ENCODE data around the gene MAP3K13. TPM values are rescaled to one million over a fixed set of nuclear protein-coding genes. Genes with fewer than 3 reads are reported as not detected.

Gene MAP3K13
- polyA plus RNA-seq, 1 donor (not counting 4 experiments of a cell fraction or from before 2014, with no cell fraction given) = 23.0 TPM

GRCh38 chr3:185507883-185508282 lies 144.9 kb downstream of the MAP3K13 start:
- Histone ChIP-seq H3K79me2 (ENCODE audit: control insufficient read depth, insufficient read depth, low read length) (no peaks in the 10 kb centered on the region), H3K27me3 (ENCODE audit: control insufficient read depth, extremely low read depth, insufficient read depth, low read length) (no peaks in the 10 kb centered on the region), H3K36me3 (ENCODE audit: control insufficient read depth in 2 of 2, extremely low read depth in 1 of 2, insufficient read depth in 2 of 2, low read length in 2 of 2) (no peaks in the 10 kb centered on the region), H3K27ac (ENCODE audit: control insufficient read depth, insufficient read depth, low read length) (no peak overlapping the region), H3K9ac (ENCODE audit: control insufficient read depth, extremely low read depth, insufficient read depth, low read length) (no peak overlapping the region), H3K4me3 (ENCODE audit: control insufficient read depth in 2 of 3, extremely low read depth in 1 of 3, insufficient read depth in 2 of 3, low read depth in 1 of 3, low read length in 3 of 3) (no peak overlapping the region), H3K4me1 (ENCODE audit: control insufficient read depth, extremely low read depth, insufficient read depth, low read length) (no peaks in the 10 kb centered on the region), H3K4me2 (ENCODE audit: control insufficient read depth, extremely low read depth, insufficient read depth, low read depth, low read length) (no peak overlapping the region), H3K9me3 (ENCODE audit: control insufficient read depth, low read depth, low read length) (no peaks in the 10 kb centered on the region), H2AFZ (ENCODE audit: control insufficient read depth, low read length) (no peak overlapping the region), H3K9me1 (ENCODE audit: control insufficient read depth, extremely low read depth, insufficient read depth, low read length) (no peaks in the 10 kb centered on the region), H4K20me1 (ENCODE audit: control insufficient read depth, extremely low read depth, insufficient read depth, low read length) (no peaks in the 10 kb centered on the region)
- dilution Hi-C loops (cut with MboI; ENCODE audit: extremely low pct_ligation_motif_present, low sequenced_read_pairs) = no loop called here
- TF ChIP-seq, protein P1, sequence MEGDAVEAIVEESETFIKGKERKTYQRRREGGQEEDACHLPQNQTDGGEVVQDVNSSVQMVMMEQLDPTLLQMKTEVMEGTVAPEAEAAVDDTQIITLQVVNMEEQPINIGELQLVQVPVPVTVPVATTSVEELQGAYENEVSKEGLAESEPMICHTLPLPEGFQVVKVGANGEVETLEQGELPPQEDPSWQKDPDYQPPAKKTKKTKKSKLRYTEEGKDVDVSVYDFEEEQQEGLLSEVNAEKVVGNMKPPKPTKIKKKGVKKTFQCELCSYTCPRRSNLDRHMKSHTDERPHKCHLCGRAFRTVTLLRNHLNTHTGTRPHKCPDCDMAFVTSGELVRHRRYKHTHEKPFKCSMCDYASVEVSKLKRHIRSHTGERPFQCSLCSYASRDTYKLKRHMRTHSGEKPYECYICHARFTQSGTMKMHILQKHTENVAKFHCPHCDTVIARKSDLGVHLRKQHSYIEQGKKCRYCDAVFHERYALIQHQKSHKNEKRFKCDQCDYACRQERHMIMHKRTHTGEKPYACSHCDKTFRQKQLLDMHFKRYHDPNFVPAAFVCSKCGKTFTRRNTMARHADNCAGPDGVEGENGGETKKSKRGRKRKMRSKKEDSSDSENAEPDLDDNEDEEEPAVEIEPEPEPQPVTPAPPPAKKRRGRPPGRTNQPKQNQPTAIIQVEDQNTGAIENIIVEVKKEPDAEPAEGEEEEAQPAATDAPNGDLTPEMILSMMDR (optimal IDR thresholded peaks at IDR 0.05 in 1 of 3, IDR thresholded peaks at IDR 0.05 in 1 of 3, conservative IDR thresholded peaks at IDR 0.05 in 1 of 3; ENCODE audit: extremely low read depth in 1 of 3, insufficient read depth in 2 of 3, low read length in 3 of 3) = no peak
- TF ChIP-seq EZH2 (IDR thresholded peaks at IDR 0.05; ENCODE audit: low read length) = no peak
- FAIRE-seq (no peak), DNase-seq (ENCODE audit: low read depth, low spot score) (no peak)

- dilution Hi-C loops (cut with MboI; ENCODE audit: extremely low pct_ligation_motif_present, low sequenced_read_pairs) = no loop called here
- H3K9ac ChIP-seq (ENCODE audit: control insufficient read depth, extremely low read depth, insufficient read depth, low read length) = no peak overlapping the region
- peak overlapping the region; percentile 12 for H2AFZ ChIP-seq (ENCODE audit: control insufficient read depth, low read length)
- no peaks in the 10 kb centered on the region for H3K27me3 ChIP-seq (ENCODE audit: control insufficient read depth, extremely low read depth, insufficient read depth, low read length)
- no peak for FAIRE-seq
- no peaks in the 10 kb centered on the region for H3K9me3 ChIP-seq (ENCODE audit: control insufficient read depth, low read depth, low read length)
- H3K9me1 ChIP-seq (ENCODE audit: control insufficient read depth, extremely low read depth, insufficient read depth, low read length) = no peaks in the 10 kb centered on the region
- no peak for TF ChIP-seq EZH2 (IDR thresholded peaks at IDR 0.05; ENCODE audit: low read length)
- TF ChIP-seq, protein P1 (optimal IDR thresholded peaks at IDR 0.05 in 1 of 3, IDR thresholded peaks at IDR 0.05 in 1 of 3, conservative IDR thresholded peaks at IDR 0.05 in 1 of 3; ENCODE audit: extremely low read depth in 1 of 3, insufficient read depth in 2 of 3, low read length in 3 of 3) = no peak
- H3K79me2 ChIP-seq (ENCODE audit: control insufficient read depth, insufficient read depth, low read length) = no peaks in the 10 kb centered on the region
- H4K20me1 ChIP-seq (ENCODE audit: control insufficient read depth, extremely low read depth, insufficient read depth, low read length) = no peaks in the 10 kb centered on the region
- H3K4me3 ChIP-seq (ENCODE audit: control insufficient read depth in 2 of 3, extremely low read depth in 1 of 3, insufficient read depth in 2 of 3, low read depth in 1 of 3, low read length in 3 of 3) = no peak overlapping the region
- no peak overlapping the region for H3K4me2 ChIP-seq (ENCODE audit: control insufficient read depth, extremely low read depth, insufficient read depth, low read depth, low read length)
- H3K36me3 ChIP-seq (ENCODE audit: control insufficient read depth in 2 of 2, extremely low read depth in 1 of 2, insufficient read depth in 2 of 2, low read length in 2 of 2) = no peaks in the 10 kb centered on the region
- DNase-seq (ENCODE audit: low read depth, low spot score) = no peak
- no peak overlapping the region for H3K27ac ChIP-seq (ENCODE audit: control insufficient read depth, insufficient read depth, low read length)
- H3K4me1 ChIP-seq (ENCODE audit: control insufficient read depth, extremely low read depth, insufficient read depth, low read length) = no peaks in the 10 kb centered on the region
These were observed 145.5 kb downstream of the MAP3K13 start for GRCh38 chr3:185508335-185508991.
